T-helper 2 cell treated with Interferon-gamma antibody and Interleukin-4, amounts not matched to agents 5 μg/mL and 100 μg/mL, for 36 hours (primary cell): ENCODE results near the gene MS4A15.

Experiments used
- DNase-seq: peaks from one replicate; pipeline ENCODE4 v3.0.0; 2021; ENCODE audit warnings: low spot score
- H3K27ac Mint-ChIP-seq: one replicate; pipeline ENCODE4 v1.8.0; 2021; ENCODE audit warnings: mild to moderate bottlenecking, mixed read lengths
- H3K27me3 Mint-ChIP-seq: one replicate; pipeline ENCODE4 v1.8.0; 2021; ENCODE audit warnings: low read depth, mixed read lengths
- H3K36me3 Mint-ChIP-seq: one replicate; pipeline ENCODE4 v1.8.0; 2021; ENCODE audit warnings: low read depth, mixed read lengths
- H3K4me1 Mint-ChIP-seq: one replicate; pipeline ENCODE4 v1.8.0; 2021; ENCODE audit warnings: low read depth, mixed read lengths
- H3K4me3 Mint-ChIP-seq: one replicate; pipeline ENCODE4 v1.8.0; 2022; ENCODE audit warnings: mild to moderate bottlenecking, moderate library complexity, mixed read lengths
- H3K9me3 Mint-ChIP-seq: one replicate; pipeline ENCODE4 v1.8.0; 2021; ENCODE audit warnings: mixed read lengths

MS4A15 gene

DNA sequence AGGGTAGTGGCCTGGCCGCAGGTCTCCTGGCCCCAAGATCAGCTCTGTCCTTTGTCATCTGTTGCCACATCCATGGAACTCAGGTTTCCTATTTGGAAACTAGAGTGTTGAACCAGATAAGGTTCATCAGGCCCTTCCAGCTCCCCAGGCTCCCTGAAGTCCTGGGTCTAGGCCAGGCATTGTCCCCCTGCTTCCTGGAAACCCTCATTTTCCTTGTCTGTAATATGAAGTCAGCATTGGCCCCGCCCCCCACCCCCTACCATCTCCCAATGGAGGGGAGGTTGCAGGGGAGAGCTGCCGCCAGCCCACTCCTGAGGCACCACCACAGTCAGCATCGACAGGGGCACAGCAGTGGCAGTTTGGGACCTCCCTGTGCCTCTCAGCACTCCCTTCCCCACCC is 19.5 kb downstream of the MS4A15 start:
- Mint-ChIP-seq H3K36me3 (no peaks in the 10 kb centered on the region), H3K27me3 (peaks cover 23% of the 10 kb centered on the region), H3K27ac (no peak overlapping the region), H3K4me1 (peaks cover 6% of the 10 kb centered on the region), H3K4me3 (no peak overlapping the region), H3K9me3 (no peaks in the 10 kb centered on the region)
- no peak for DNase-seq

DNA sequence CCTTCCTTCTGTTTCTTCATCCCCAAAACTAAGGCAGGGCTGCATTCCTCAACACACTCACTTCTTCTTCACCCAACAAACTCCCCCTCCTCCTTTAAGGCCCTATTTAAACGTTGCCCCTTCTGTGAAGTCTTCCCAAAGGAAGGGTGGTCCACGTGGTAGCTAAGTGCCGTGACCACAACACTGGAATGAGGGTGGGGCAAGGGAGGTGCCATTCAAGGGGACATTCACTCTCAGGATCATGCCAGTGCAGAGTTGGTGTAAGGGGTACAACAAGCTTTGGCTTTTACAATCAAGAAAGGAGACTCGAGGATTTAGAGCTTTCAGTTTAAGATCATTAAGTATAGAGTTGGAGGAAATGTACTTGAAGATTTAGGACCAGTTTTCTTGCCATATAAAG is 20.4 kb downstream of the MS4A15 start:
- Mint-ChIP-seq H3K27me3 (peaks cover 23% of the 10 kb centered on the region), H3K9me3 (no peaks in the 10 kb centered on the region), H3K4me1 (peaks cover 6% of the 10 kb centered on the region), H3K27ac (no peak overlapping the region), H3K36me3 (no peaks in the 10 kb centered on the region), H3K4me3 (no peak overlapping the region)
- DNase-seq = no peak

DNA sequence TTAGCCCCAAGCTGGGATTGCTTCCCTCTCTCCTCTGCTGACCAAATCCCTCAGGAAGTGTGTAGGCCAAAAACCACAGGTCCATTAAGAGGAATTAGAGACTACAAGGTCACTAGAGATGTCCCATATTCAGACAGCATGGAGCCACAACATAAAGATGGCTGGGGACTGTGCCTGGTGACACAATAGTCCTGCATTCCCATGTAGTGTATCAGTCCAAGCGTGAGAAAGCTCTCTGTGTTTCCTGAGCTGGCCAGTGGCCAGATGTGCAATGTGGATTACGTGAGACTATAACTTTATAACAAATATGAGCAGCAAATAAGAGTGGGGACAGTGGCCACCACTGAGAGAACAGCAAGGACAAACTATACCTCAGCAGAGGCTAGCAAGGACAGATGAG is 20.9 kb downstream of the MS4A15 start:
- Mint-ChIP-seq H3K4me1 (peaks cover 6% of the 10 kb centered on the region), H3K9me3 (no peaks in the 10 kb centered on the region), H3K4me3 (no peak overlapping the region), H3K27ac (no peak overlapping the region), H3K36me3 (no peaks in the 10 kb centered on the region), H3K27me3 (peaks cover 23% of the 10 kb centered on the region)
- DNase-seq = no peak

DNA sequence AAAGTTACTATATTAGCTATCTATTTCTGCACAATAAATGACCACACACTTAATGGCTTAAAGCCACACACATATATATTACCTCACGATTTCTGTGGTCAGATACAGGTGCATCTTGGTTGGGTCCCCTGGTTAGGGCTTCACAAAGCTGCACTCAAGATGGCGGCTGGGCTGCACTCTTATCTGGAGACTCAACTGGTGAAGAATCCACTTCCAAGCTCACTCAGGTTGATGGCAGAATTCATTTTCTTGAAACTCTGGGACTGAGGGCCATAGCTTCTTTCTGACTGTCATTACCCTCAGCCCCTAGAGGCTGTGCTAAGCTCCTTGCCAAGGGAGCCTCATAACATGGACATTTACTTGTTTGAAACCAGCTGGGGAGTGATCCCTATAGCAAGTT is 23.4 kb downstream of the MS4A15 start:
- Mint-ChIP-seq H3K4me3 (no peak overlapping the region), H3K36me3 (no peaks in the 10 kb centered on the region), H3K4me1 (peaks cover 4% of the 10 kb centered on the region), H3K27me3 (peaks cover 20% of the 10 kb centered on the region), H3K27ac (no peak overlapping the region), H3K9me3 (no peaks in the 10 kb centered on the region)
- DNase-seq = no peak

DNA sequence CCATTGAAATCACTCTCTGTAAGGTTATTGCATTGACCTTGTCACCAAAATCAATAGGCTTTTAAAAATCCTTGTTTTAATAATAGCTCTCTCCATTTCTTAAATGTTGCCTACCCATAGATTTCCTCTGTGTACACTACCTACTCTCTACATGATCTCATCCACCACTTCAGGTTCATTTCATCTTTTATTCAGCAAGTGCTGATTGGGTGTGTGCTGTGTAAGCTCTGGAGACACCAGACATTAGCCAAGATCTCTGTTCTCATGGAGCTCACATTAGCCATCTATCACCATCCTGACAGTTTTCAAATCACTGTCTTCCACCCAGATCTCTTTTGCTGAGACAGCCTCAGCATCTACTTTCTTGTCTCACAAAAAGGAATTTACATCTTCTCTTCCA is 24.1 kb downstream of the MS4A15 start:
- H3K9me3 Mint-ChIP-seq = no peaks in the 10 kb centered on the region
- H3K4me3 Mint-ChIP-seq = no peak overlapping the region
- peaks cover 17% of the 10 kb centered on the region for H3K27me3 Mint-ChIP-seq
- no peak overlapping the region for H3K27ac Mint-ChIP-seq
- H3K36me3 Mint-ChIP-seq = no peaks in the 10 kb centered on the region
- no peaks in the 10 kb centered on the region for H3K4me1 Mint-ChIP-seq
- DNase-seq = no peak

DNA sequence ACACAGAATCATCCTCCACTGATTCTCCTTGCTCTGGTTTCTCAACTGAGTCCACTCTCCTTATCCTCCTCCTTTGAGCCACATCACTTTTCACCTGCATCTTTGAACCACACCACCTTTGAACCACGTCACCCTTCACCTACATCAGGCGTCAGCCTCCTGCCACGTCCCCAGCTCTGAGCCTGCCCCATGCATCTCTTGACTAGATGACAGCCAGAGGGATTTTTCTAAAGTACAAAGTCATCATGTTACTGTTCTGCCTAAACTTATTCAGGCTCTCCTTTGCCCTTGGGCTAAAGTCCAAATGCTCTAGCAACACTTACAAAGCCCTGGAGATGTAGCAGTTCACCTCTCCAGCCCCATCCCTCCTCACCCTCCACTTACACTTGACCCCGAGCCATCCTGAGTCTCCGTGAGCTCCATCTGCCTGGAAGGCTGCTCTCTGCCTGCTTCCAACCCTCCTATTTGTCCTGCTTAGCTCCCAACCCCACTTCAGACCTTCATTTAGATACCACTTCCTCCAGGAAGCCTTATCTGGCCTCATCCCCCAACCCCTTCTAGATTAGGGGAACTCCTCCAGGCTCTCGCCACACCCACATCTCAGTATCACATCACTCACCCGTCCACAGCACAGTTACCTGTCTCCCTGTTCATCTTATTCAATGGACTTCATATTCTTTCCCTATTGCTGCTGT is 24.8 kb downstream of the MS4A15 start:
- Mint-ChIP-seq H3K4me1 (no peaks in the 10 kb centered on the region), H3K9me3 (no peaks in the 10 kb centered on the region), H3K27ac (no peak overlapping the region), H3K36me3 (no peaks in the 10 kb centered on the region), H3K27me3 (peaks cover 17% of the 10 kb centered on the region), H3K4me3 (no peak overlapping the region)
- DNase-seq = no peak

DNA sequence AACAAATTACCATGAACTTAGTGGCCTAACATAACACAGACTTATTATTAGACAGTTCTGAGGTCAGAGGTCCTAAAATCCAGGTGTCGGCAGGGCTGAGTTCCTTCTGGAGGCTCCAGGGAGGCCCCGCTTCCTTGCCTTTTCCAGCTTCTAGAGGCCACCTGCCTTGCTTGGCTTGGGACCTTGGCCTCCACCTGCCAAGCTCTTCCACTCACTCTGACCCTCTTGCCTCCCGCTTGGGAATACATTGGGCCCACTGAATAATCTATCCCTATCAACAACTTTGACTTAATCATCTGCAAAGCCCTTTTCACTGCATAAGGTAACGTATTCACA is 25.3 kb downstream of the MS4A15 start:
- no peaks in the 10 kb centered on the region for H3K4me1 Mint-ChIP-seq
- no peak overlapping the region for H3K4me3 Mint-ChIP-seq
- H3K9me3 Mint-ChIP-seq = no peaks in the 10 kb centered on the region

DNA sequence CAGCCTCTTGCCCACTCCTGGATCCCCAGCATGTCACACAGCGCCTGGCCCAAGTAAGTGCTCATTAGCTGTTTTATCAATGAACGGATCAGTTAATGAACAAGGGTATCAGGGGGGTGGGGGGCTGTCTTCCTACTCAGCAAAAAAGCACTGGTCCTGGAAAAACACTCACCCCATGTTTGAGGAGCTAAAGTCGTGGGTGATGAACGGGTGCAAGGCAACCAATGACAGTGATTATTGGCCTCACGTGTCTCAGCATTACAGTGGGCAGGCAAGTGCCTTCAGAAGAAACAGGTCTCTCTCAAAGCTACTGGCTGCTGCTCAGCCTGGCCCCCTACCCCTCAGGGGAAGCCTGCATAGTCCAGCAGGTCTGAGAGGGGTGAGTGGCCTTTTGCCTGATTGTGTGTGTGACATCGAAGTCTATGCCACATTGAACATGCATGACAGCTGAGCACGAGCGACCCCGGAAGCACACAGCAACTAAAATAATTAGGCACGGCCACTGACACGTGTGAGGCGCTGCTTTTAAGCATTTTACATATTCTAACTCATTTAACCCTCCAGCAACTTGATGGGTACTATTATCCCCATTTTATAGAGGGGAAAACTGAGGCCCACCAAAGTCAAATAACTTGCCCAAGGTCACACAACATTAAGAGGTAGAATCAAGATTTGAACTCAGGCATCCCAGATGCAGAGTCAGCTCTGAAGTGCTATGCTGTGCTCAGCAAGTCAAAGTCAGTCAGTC is 25.9 kb downstream of the MS4A15 start:
- Mint-ChIP-seq H3K9me3 (no peaks in the 10 kb centered on the region), H3K27ac (no peak overlapping the region), H3K27me3 (peaks cover 11% of the 10 kb centered on the region)

More for the DNA sequence above, 25.3 kb downstream of the MS4A15 start:
- H3K36me3 Mint-ChIP-seq = no peaks in the 10 kb centered on the region
- no peak for DNase-seq
- H3K27ac Mint-ChIP-seq = no peak overlapping the region
- H3K27me3 Mint-ChIP-seq = peaks cover 16% of the 10 kb centered on the region

DNA sequence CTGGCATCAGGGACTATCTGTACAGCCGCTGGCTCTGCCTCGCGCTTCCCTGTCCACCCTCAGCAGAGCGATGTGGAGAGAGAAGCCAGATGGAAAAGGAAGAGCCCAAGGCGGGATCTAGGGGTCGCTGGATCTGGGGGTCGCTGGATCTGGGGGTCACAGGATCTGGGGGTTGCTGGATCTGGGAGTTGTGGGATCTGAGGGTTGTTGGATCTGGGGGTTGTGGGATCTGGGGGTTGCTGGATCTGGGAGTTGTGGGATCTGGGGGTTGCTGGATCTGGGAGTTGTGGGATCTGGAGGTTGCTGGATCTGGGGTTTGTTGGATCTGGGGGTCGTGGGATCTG is 26.4 kb downstream of the MS4A15 start:
- H3K9me3 Mint-ChIP-seq = no peaks in the 10 kb centered on the region
- H3K36me3 Mint-ChIP-seq = no peaks in the 10 kb centered on the region
- no peaks in the 10 kb centered on the region for H3K4me1 Mint-ChIP-seq
- DNase-seq = no peak
- H3K27ac Mint-ChIP-seq = no peak overlapping the region
- peaks cover 8% of the 10 kb centered on the region for H3K27me3 Mint-ChIP-seq
- no peak overlapping the region for H3K4me3 Mint-ChIP-seq

More for the DNA sequence above, 25.9 kb downstream of the MS4A15 start:
- DNase-seq = no peak
- Mint-ChIP-seq H3K36me3 (no peaks in the 10 kb centered on the region), H3K4me3 (no peak overlapping the region), H3K4me1 (no peaks in the 10 kb centered on the region)

DNA sequence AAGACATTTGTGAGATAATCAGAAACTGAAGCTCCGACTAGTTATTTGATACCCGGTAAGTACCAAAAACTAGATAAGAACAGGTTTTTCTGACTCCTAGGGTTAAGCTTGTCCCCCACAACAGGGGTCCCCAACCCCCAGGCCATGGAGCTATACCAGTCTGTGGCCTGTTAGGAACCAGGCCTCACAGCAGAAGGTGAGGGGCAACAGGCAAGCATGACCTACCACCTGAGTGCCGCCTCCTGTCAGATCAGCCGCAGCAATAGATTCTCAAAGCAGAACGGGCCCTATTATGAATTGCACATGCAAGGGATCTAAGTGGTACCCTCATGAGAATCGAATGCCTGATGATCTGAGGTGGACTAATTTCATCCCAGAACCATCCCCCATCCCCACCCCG is 27.2 kb downstream of the MS4A15 start:
- no peaks in the 10 kb centered on the region for H3K9me3 Mint-ChIP-seq
- H3K4me1 Mint-ChIP-seq = no peaks in the 10 kb centered on the region
- H3K27ac Mint-ChIP-seq = no peak overlapping the region
- no peaks in the 10 kb centered on the region for H3K36me3 Mint-ChIP-seq
- peaks cover 6% of the 10 kb centered on the region for H3K27me3 Mint-ChIP-seq
- no peak for DNase-seq
- no peak overlapping the region for H3K4me3 Mint-ChIP-seq

DNA sequence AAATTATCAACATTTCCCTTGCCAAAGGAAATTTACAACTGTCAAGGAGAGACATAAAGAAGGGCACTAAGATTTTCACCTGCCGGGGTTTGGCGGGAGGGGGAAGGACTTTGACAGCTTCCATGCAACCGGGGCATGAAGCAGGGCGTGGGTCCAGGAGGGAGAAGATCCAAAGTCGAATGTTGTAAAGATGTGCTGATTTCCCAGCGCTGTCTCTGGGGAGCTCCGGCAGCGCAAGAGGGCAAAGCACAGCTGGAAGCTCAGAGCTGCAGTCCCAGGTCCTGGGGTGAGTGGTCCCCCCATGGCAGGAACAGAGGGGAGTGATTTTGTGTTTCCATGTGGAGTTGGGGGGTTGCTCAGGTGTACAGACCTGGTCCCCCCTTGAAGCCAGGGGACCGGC is 28.5 kb downstream of the MS4A15 start, which contains the start of gene MS4A10:
Gene MS4A10 (plus strand): TSS at position 198 of the 400 bp plus-strand sequence. CDS start 5,003 bp downstream, outside the sequence.
- H3K4me3 Mint-ChIP-seq = no peak within 1 kb of the TSS
- H3K27ac Mint-ChIP-seq = no peak within 1 kb of the TSS
- peaks cover under 1% of the 10 kb centered on the region for H3K27me3 Mint-ChIP-seq
- no peaks in the 10 kb centered on the region for H3K4me1 Mint-ChIP-seq
- no peaks in the 10 kb centered on the region for H3K36me3 Mint-ChIP-seq
- no peaks in the 10 kb centered on the region for H3K9me3 Mint-ChIP-seq
- no peak for DNase-seq

DNA sequence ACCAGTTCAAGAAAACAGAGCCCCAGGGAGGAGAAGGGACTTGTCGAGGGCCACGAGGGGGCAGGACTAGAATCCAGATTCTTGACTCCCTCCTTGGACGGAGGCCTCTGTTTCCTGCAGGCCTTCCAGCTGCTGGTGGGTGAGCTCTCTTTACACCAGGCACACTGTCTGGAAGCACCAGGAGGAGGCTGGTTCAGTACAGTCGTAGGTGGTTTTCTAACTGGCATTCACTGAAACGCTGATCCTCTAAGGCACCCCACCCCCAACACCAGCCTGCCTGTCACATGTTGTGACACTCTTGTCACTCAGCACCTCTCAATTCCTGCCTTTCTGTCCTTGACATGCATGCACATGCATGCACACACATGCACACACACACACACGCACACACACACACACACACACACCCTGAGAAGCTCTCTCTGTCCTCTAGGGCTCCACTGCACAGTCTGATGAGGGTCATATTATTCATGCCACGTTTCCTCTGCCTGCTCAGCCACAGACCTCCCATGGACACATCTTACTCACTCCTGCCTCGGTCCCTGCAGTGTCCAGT is 29.2 kb downstream of the MS4A15 start:
- DNase-seq = no peak
- no peak overlapping the region for H3K27ac Mint-ChIP-seq
- H3K36me3 Mint-ChIP-seq = no peaks in the 10 kb centered on the region
- H3K9me3 Mint-ChIP-seq = no peaks in the 10 kb centered on the region
- H3K27me3 Mint-ChIP-seq = no peaks in the 10 kb centered on the region
- no peaks in the 10 kb centered on the region for H3K4me1 Mint-ChIP-seq
- H3K4me3 Mint-ChIP-seq = no peak overlapping the region

DNA sequence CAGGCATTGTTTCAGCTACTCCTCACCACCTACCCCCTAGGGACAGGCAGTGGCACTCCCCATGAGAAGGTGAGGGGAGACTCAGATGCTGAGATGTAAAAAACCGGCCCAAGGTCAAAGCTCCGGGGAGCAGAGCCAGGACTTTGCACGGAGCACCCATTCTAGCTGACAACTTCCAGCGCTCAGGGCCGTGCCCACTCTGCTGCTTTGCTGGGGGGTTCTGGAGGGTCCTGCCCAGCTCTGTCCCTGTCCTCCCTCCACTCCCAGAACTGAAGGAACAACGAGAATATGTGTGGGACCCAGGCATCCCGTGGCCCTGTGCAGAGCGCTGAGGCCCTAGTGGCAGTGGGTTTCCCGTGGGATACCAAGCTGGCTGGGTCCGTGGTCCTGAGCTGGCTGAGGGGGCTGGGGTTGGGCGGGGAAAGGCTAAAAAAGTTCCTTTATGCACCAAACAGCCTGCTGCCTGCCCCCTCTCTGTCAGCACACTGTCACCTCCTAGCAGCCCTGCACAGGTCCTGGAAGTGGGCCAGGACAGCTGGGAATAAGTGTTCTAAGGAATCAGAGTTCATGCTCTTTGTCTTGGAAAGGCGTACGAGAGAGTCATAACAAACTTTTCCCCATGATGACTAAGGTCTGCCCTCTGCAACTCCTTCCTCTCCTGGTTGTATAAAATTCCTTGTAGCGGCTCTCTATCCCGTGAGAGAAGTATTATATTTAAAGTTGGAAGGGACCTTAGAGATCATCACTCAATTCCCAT is 30.3 kb downstream of the MS4A15 start:
- DNase-seq = no peak
- no peaks in the 10 kb centered on the region for H3K9me3 Mint-ChIP-seq
- no peaks in the 10 kb centered on the region for H3K4me1 Mint-ChIP-seq
- no peaks in the 10 kb centered on the region for H3K27me3 Mint-ChIP-seq
- no peaks in the 10 kb centered on the region for H3K36me3 Mint-ChIP-seq
- no peak overlapping the region for H3K27ac Mint-ChIP-seq
- H3K4me3 Mint-ChIP-seq = no peak overlapping the region
